22Rv1 (cell line): ENCODE measurements around the gene COX10.

Experiments used
- H3K27ac ChIP-seq: fragments of 450-650 bp; 2 replicates; pipeline ENCODE4 v1.5.1; 2017
- CTCF ChIP-seq: fragments of 450-650 bp; IDR thresholded peaks from 2 replicates; pipeline ENCODE4 v1.5.1; 2017; ENCODE audit warnings: mild to moderate bottlenecking
- ZFX ChIP-seq: fragments of 450-650 bp; IDR thresholded peaks from 2 replicates; pipeline ENCODE4 v1.6.1; 2017; ENCODE audit warnings: antibody characterized with exemption, borderline replicate concordance

COX10 gene

DNA sequence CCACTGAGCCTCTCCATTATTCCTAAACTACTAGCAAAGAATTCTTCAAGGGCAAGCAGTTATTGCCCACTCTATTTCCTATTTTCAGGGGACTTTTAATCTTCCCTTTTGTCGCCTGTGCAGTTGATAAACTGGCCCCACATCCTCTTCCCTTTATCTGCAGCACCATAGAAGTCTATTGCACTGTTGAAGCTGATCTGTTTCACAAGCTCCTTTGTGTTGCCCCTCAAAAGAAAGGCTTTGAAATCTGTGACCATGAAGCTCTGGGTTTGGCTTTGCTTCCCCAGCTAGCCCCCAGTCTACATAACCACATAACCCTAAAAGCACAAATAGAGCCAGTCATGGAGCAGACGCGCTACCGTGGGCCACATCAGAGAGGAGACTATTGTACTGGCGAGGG is 130.3 kb downstream of the COX10 start:
- no peak overlapping the region for H3K27ac ChIP-seq

DNA sequence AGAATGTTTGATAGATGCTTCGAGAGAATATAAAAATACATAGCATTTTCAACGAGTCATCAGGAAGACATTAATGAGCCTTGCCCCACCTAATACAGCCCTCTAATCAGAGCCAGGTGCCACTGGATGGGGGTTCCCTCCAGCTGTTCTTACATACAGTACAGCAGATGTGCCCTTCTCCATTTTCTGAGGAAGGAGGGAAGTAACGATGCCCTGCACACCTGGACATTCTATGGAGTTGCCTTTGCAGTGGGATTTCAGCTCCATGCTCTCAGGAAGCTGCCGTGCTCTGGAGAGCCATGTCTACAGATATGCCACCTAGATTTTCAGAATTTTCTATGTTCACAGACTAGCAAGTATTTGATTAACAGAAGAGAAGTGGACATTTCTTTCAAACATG is 131.1 kb downstream of the COX10 start:
- TF ChIP-seq CTCF: no peak
- no peak for TF ChIP-seq ZFX
- no peak overlapping the region for H3K27ac ChIP-seq

More for the DNA sequence above, 130.3 kb downstream of the COX10 start:
- TF ChIP-seq ZFX: no peak
- TF ChIP-seq CTCF: no peak

DNA sequence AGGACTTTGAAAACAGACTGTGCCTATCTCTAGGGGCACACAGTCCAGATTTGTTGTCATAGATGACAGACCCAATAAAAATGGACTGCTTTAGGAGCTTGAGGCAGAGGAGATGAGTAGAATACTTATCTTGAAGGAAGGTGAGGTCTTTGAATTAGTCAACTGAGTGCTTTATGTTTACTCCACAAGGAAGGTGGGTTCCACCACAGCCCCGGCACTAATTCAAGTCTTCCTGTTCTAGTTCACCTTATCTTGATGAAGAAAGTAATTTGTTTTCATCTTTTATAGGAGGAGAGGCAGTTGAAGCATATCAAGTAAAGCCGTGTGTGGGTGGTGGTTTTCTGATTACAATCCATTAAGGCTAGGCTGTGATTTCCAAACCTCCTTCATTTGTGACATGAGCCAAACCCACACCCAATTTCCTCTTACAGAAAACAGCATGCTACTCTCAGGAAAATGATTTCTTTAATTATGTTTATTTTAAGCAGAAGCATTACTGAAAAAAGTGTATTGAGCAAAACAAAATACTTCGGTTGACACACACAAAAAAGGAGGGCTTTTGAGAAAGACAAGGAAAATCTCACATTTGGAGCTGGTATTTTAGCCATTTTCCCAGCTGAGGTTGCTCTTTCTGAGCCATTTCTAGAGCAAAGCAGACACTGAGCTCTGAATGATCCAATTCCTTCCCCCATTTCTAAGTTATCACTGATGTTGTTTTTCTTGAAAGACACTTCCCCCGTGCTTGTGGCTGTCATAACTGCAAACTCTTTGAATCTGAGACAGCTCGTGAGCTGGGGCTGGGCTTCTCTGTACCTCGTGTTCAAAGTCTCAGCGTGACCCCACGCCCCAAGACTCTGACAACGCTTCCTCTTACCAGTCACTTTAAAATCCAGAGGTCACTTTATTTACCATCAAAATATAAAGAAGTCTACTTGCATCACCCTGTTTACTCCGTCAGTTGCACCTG is 132.0 kb downstream of the COX10 start:
- no peak overlapping the region for H3K27ac ChIP-seq
- TF ChIP-seq ZFX (no peak), CTCF (no peak)

GRCh38 chr17:14201988-14202380 is 132.7 kb downstream of the COX10 start:
- TF ChIP-seq ZFX: no peak
- TF ChIP-seq CTCF: no peak
- H3K27ac ChIP-seq: no peak overlapping the region

DNA sequence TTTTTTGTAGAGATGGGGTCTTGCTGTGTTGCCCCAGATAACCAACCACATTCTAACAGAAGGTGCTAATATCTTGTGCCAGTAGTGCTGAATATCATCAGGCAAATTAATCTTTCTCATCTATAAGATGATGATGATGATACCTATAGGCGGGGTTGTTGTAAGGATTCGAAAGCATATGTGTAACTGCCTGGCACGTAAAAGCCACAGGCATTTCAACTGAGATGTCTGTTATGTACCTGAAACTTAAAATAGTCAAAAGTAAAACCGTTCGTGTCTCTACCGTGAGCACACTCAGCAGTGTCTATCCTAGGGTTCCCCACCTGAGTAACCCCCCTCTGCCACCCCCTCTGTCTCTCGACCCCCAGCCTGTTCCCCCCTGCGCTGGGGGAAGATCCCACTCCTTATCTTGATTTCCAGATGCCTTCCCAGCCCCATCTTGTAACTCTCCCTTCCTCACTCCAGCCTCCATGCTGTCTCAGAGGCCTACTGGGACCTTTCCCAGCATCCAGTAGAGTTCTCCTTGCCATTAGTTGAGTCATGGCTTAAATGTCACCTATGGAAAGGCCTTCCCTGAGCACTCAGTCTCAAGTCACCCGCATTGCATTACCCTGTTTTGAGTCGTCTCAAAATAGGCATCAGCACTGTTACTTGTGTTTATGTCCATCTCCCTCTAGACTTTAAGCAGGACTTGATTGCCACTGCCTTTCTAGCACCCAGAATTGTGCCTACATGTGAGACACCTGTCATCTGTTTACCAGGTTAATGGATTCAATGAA is 133.3 kb downstream of the COX10 start:
- H3K27ac ChIP-seq: no peak overlapping the region
- no peak for TF ChIP-seq CTCF

DNA sequence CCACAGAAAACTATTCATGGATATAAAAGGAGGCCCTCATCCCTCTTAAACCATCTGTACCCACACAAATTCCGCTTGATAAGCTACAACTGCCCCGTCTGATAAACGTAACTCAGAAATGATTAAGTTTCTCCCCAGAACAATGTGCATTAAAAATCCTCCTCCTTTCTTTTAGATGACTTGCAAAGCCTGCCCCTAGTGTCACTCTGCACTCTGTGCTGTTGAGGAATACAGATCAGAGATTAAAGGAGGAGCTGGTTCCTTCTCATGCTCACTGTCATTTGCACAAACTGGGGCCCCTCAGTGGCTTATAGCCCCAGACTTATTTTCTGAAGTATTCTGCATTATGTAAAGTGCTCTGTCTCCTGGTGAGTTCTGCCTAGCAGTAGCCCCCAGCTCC is 134.1 kb downstream of the COX10 start:
- TF ChIP-seq CTCF (0 out of 2 replicates have a peak, but pooled peaks have one; percentile 19), ZFX (no peak)

DNA sequence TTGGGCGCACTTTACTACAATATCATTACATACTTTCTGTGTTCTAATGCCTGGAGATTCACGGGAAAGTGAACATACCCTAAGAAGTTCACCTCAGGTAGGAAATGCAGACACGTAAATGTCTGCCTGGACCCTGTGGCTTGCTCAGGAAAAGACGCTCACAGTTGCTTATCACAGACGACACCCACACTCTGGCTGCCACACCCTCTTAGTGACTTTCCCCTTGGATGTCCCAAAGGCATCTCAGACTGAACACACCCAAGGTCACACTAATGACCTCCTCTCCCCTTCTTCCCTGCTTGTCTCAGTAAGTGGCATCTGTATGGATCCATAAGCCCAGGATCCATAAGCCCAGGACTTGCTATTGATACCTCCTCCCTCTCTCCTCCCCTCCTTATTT is 134.8 kb downstream of the COX10 start:
- no peak overlapping the region for H3K27ac ChIP-seq
- no peak for TF ChIP-seq CTCF
- no peak for TF ChIP-seq ZFX

More for the DNA sequence above, 134.1 kb downstream of the COX10 start:
- no peak overlapping the region for H3K27ac ChIP-seq
